Cardiac muscle cell (in vitro differentiated cells and primary cell): ENCODE data around the gene LY6G6D. TPM values are rescaled to one million over a fixed set of nuclear protein-coding genes. Genes with fewer than 3 reads are reported as not detected.

Experiments used
- DNase-seq, 2 donors: peaks; one replicate each; pipeline versions ENCODE4 v3.0.0 to v3.0.0-alpha.2; 2010 to 2017; ENCODE audit warnings: low read depth in 1 of 2, low spot score in 1 of 2
- H3K27ac ChIP-seq: fragments of 200-600 bp; sonication (generic); 2 replicates; pipeline ENCODE4 v1.5.1; 2016
- H3K27me3 ChIP-seq: fragments of 200-600 bp; sonication (generic); 2 replicates; pipeline ENCODE4 v1.6.0; 2016; ENCODE audit warnings: control low read depth
- H3K36me3 ChIP-seq: fragments of 200-600 bp; sonication (generic); 2 replicates; pipeline ENCODE4 v1.5.1; 2016; ENCODE audit warnings: control low read depth
- H3K4me1 ChIP-seq: fragments of 200-600 bp; sonication (generic); 2 replicates; pipeline ENCODE4 v1.8.1; 2017; ENCODE audit warnings: low read depth, mild to moderate bottlenecking, mixed run types
- H3K4me3 ChIP-seq: fragments of 200-600 bp; sonication (generic); 2 replicates; pipeline ENCODE4 v1.5.1; 2016; ENCODE audit warnings: mild to moderate bottlenecking
- H3K9me3 ChIP-seq: fragments of 200-600 bp; sonication (generic); 2 replicates; pipeline ENCODE4 v1.5.1; 2017; ENCODE audit warnings: low read depth, mild to moderate bottlenecking, control low read depth
- polyA plus RNA-seq: library from polyadenylated mRNA; unstranded; fragments of >200 nt; fragmentation: Nextera tagmentation; extraction: Ambion mirVana; gene quantifications from 2 replicates; pipeline ENCODE4 v1.2.1, GENCODE V29; 2016
- total RNA-seq: library from RNA; depleted of rRNA; stranded (reverse); fragments of >200 nt; gene quantifications from 2 replicates; pipeline ENCODE4 v1.2.3, GENCODE V29; 2016
- TF ChIP-seq, protein P1 (sequence below): IDR thresholded peaks from 2 replicates; pipeline ENCODE4 v1.5.1; 2012; ENCODE audit warnings: low read depth, mild to moderate bottlenecking, low read length

LY6G6D gene
- total and polyA plus RNA-seq, 2 experiments from 2014 or later, result not detected

DNA sequence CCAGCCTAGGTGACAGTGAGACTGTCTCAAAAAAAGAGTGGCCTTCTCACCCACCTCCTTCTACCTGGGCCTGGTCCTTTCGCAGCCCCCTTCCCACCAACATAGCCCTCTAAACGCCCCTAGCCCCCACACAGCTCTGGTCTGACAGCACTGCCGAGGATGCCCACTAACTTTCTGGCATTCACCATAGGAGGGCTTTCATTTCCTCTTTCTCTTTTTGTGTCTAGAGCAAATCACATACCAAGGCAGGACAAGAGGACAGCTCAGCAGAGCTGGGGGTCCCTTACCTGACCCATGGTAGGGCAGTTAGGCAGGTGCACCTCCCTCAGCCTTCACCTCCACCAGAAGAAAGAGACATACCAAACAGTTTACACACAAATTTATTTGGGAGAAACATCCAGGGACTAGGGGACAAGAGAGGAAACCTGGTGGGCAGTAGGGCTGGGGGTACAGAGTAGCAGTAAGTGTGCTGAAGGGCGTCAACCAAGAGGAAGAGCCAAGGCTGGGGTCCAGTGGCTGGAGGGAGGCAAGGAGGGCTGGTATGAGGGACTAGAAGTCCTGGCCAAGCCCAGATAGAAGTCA, 38.7 kb upstream of the LY6G6D start:
- no peak for DNase-seq
- peaks cover under 1% of the 10 kb centered on the region for H3K4me1 ChIP-seq

DNA sequence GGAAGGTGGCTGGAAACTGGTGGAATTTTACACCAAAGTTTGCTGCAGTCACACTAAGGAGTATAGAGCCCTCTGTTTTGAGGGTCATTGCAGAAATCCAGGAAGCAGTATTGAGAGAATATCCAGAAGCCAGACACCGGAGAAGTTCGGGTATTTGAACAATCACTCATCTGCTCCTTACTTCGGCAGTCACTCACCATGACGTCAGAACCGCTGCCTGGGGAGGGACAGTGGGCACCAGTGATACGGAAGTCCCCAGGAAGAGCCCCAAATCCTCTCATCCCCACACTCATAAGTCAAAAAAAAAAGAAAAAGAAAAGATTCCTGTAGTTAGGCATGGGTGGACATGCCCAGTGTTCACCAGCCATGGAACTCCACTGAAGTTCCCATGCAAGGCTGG, 38.2 kb upstream of the LY6G6D start:
- H3K9me3 ChIP-seq, result no peaks in the 10 kb centered on the region
- TF ChIP-seq, protein P1, sequence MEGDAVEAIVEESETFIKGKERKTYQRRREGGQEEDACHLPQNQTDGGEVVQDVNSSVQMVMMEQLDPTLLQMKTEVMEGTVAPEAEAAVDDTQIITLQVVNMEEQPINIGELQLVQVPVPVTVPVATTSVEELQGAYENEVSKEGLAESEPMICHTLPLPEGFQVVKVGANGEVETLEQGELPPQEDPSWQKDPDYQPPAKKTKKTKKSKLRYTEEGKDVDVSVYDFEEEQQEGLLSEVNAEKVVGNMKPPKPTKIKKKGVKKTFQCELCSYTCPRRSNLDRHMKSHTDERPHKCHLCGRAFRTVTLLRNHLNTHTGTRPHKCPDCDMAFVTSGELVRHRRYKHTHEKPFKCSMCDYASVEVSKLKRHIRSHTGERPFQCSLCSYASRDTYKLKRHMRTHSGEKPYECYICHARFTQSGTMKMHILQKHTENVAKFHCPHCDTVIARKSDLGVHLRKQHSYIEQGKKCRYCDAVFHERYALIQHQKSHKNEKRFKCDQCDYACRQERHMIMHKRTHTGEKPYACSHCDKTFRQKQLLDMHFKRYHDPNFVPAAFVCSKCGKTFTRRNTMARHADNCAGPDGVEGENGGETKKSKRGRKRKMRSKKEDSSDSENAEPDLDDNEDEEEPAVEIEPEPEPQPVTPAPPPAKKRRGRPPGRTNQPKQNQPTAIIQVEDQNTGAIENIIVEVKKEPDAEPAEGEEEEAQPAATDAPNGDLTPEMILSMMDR, result no peak
- no peak overlapping the region for H3K27ac ChIP-seq
- peaks cover 5% of the 10 kb centered on the region for H3K36me3 ChIP-seq
- no peak for DNase-seq
- H3K4me3 ChIP-seq, result no peak overlapping the region
- H3K4me1 ChIP-seq, result peaks cover 2% of the 10 kb centered on the region
- H3K27me3 ChIP-seq, result peaks cover 6% of the 10 kb centered on the region

More for the DNA sequence above, 38.7 kb upstream of the LY6G6D start:
- H3K27me3 ChIP-seq, result peaks cover under 1% of the 10 kb centered on the region
- peaks cover 10% of the 10 kb centered on the region for H3K36me3 ChIP-seq
- no peaks in the 10 kb centered on the region for H3K9me3 ChIP-seq
- TF ChIP-seq, protein P1, result no peak
- H3K27ac ChIP-seq, result no peak overlapping the region
- H3K4me3 ChIP-seq, result no peak overlapping the region

DNA sequence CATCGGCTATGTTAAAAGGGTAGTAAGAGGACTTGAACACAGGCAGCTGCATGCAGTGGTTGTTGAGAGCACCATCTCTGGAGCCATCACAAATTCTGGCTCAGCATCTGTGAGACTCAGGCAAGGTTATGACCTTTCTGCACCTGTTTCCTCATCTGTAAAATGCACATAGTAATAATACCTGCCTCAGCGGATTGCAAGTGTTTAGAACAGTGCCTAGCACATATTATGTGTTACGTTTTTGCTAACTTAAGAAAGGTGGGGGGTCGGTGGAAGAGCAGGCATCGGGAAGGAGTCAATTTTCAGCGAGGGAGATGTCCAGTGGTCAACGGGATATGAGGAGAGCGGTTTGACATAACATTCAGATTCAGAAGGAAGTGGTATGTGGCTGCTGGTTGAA, 37.2 kb upstream of the LY6G6D start:
- Histone ChIP-seq H3K27me3 (peaks cover 10% of the 10 kb centered on the region), H3K4me1 (peaks cover 2% of the 10 kb centered on the region), H3K4me3 (no peak overlapping the region), H3K27ac (no peak overlapping the region), H3K36me3 (no peaks in the 10 kb centered on the region), H3K9me3 (no peaks in the 10 kb centered on the region)
- TF ChIP-seq, protein P1, result no peak
- no peak for DNase-seq

- Histone ChIP-seq H3K36me3 (no peaks in the 10 kb centered on the region), H3K4me3 (peak within 1 kb of the TSS; percentile 28), H3K9me3 (no peaks in the 10 kb centered on the region), H3K27ac (no peak within 1 kb of the TSS), H3K27me3 (peaks cover 10% of the 10 kb centered on the region), H3K4me1 (peaks cover 2% of the 10 kb centered on the region)
- TF ChIP-seq, protein P1, result peak; percentile 54
- DNase-seq, result peak; percentile 83 to 94
Observed at GRCh38 chr6:31680226-31681134, 34.7 kb upstream of the LY6G6D start, which contains the start of gene LY6G5C. Gene LY6G5C (minus strand): TSS chr6:31681067. CDS start chr6:31680373, 694 bp downstream.

DNA sequence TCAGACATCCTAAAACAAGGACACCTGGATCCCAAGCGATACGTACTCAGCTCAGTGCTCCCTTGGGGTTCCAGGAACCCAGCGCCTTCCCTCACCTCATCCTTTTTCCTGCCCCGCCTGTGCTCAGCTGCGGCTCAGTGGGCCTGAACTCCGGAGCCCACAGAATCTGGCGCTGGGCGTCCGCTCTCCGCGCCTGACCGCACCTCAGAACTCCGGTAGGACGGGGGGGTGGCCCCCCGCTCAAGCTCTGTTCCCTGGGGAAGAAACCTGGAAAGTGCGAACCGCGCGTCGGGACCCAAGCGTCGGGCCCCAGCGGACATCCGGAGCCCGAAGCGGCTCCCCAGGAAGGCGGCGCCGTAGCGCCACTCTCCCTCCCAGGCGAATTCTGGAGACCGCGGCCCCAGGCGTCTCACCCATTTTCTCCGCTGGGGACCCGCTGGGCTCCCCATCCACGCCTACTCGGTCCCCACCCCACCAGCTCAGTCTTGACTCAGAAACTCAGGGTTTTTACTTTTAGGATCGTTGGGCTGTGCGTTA, 33.9 kb upstream of the LY6G6D start:
- Histone ChIP-seq H3K4me3 (peak overlapping the region; percentile 28), H3K9me3 (no peaks in the 10 kb centered on the region), H3K27me3 (peaks cover 10% of the 10 kb centered on the region), H3K36me3 (peaks cover 4% of the 10 kb centered on the region), H3K4me1 (peaks cover 2% of the 10 kb centered on the region), H3K27ac (no peak overlapping the region)
- peak in 1 of 2 donors; percentile 52 for DNase-seq
- TF ChIP-seq, protein P1, result peak; percentile 31
